T-helper 17 cell (primary cell): ENCODE measurements around the gene CHAC1. TPM values are rescaled to one million over a fixed set of nuclear protein-coding genes. Genes with fewer than 3 reads are reported as not detected.
"Not testable (repeated sequence)": the region's sequence is repeated elsewhere in the genome, so short reads cannot be mapped to it uniquely, and the experiment has no call there.

ENCODE experiments used
- ATAC-seq: fragments of 150-1000 bp; cut with Tn5 transposase; 2 replicates; pipeline ENCODE4 v1.10.0; 2021; ENCODE audit warnings: mild to moderate bottlenecking, moderate library complexity
- DNase-seq, 3 donors: peaks; one replicate each; pipeline versions ENCODE4 v3.0.0 to v3.0.0-alpha.2; 2020 to 2021
- H3K9me3 ChIP-seq: one replicate; pipeline ENCODE4 v1.7.0; 2013; ENCODE audit warnings: low read length, mild to moderate bottlenecking; ENCODE audit not compliant: control insufficient read depth, poor library complexity, severe bottlenecking
- H3K27ac Mint-ChIP-seq: one replicate; pipeline ENCODE4 v1.8.0; 2022; ENCODE audit warnings: mild to moderate bottlenecking, moderate library complexity, mixed read lengths
- H3K27me3 Mint-ChIP-seq: one replicate; pipeline ENCODE4 v1.8.0; 2022; ENCODE audit warnings: mixed read lengths
- H3K36me3 Mint-ChIP-seq: one replicate; pipeline ENCODE4 v1.8.0; 2022; ENCODE audit warnings: low read depth, mixed read lengths
- H3K4me1 Mint-ChIP-seq: one replicate; pipeline ENCODE4 v1.8.0; 2022; ENCODE audit warnings: mild to moderate bottlenecking, mixed read lengths
- H3K4me3 Mint-ChIP-seq: one replicate; pipeline ENCODE4 v1.8.0; 2022; ENCODE audit warnings: mild to moderate bottlenecking, moderate library complexity, mixed read lengths
- total RNA-seq, 4 donors: library from RNA in 2 of 4; stranded (reverse) in 2 of 4; gene quantifications; one replicate each; pipeline ENCODE4 v1.2.3 and lab custom pipeline; 2022 to 2026

CHAC1 gene
- total RNA-seq, 2 donors from 2014 or later, result 0.35 to 0.70 TPM

GRCh38 chr15:40959331-40960141, 6.3 kb downstream of the CHAC1 start:
- DNase-seq, result no peak
- no peak overlapping the region for H3K4me3 Mint-ChIP-seq
- peaks cover 17% of the 10 kb centered on the region for H3K4me1 Mint-ChIP-seq
- H3K36me3 Mint-ChIP-seq, result peaks cover 2% of the 10 kb centered on the region
- no peak for ATAC-seq
- H3K9me3 ChIP-seq, result no peaks in the 10 kb centered on the region
- no peak overlapping the region for H3K27ac Mint-ChIP-seq
- peaks cover 20% of the 10 kb centered on the region for H3K27me3 Mint-ChIP-seq

GRCh38 chr15:40960151-40960885, 7.0 kb downstream of the CHAC1 start:
- H3K4me3 Mint-ChIP-seq, result no peak overlapping the region
- H3K9me3 ChIP-seq, result no peaks in the 10 kb centered on the region
- no peak for ATAC-seq
- H3K27ac Mint-ChIP-seq, result no peak overlapping the region
- peaks cover 16% of the 10 kb centered on the region for H3K4me1 Mint-ChIP-seq
- DNase-seq, result no peak
- H3K36me3 Mint-ChIP-seq, result peaks cover 2% of the 10 kb centered on the region
- peaks cover 22% of the 10 kb centered on the region for H3K27me3 Mint-ChIP-seq

- H3K27ac Mint-ChIP-seq, result no peak overlapping the region
- no peaks in the 10 kb centered on the region for H3K9me3 ChIP-seq
- DNase-seq (no peak), ATAC-seq (no peak)
- H3K27me3 Mint-ChIP-seq, result peaks cover 20% of the 10 kb centered on the region
- no peak overlapping the region for H3K4me3 Mint-ChIP-seq
- peaks cover 14% of the 10 kb centered on the region for H3K4me1 Mint-ChIP-seq
- peaks cover 2% of the 10 kb centered on the region for H3K36me3 Mint-ChIP-seq
Measured at GRCh38 chr15:40960925-40961324, 7.7 kb downstream of the CHAC1 start.

- not testable (repeated sequence) for DNase-seq, H3K27ac Mint-ChIP-seq, ATAC-seq, H3K9me3 ChIP-seq, H3K36me3 Mint-ChIP-seq, H3K4me3 Mint-ChIP-seq
- peaks cover 18% of the 10 kb centered on the region for H3K27me3 Mint-ChIP-seq
- peaks cover 12% of the 10 kb centered on the region for H3K4me1 Mint-ChIP-seq
Measured at GRCh38 chr15:40961740-40962139, 8.5 kb downstream of the CHAC1 start.

- H3K36me3 Mint-ChIP-seq, H3K9me3 ChIP-seq, H3K4me3 Mint-ChIP-seq, H3K27ac Mint-ChIP-seq, DNase-seq, ATAC-seq: not testable (repeated sequence)
- Mint-ChIP-seq H3K27me3 (peaks cover 18% of the 10 kb centered on the region), H3K4me1 (peaks cover 12% of the 10 kb centered on the region)
Measured at GRCh38 chr15:40962317-40962716, 9.0 kb downstream of the CHAC1 start.

GRCh38 chr15:40963201-40963600, 9.9 kb downstream of the CHAC1 start:
- no peak for ATAC-seq
- peaks cover 9% of the 10 kb centered on the region for H3K4me1 Mint-ChIP-seq
- no peaks in the 10 kb centered on the region for H3K9me3 ChIP-seq
- peak overlapping the region; percentile 28 for H3K4me3 Mint-ChIP-seq
- peaks cover 14% of the 10 kb centered on the region for H3K27me3 Mint-ChIP-seq
- H3K27ac Mint-ChIP-seq, result no peak overlapping the region
- DNase-seq, result no peak
- H3K36me3 Mint-ChIP-seq, result peaks cover 2% of the 10 kb centered on the region

GRCh38 chr15:40964006-40964405, 10.7 kb downstream of the CHAC1 start:
- H3K27me3 Mint-ChIP-seq, result peaks cover 6% of the 10 kb centered on the region
- ATAC-seq (no peak), DNase-seq (no peak)
- H3K4me3 Mint-ChIP-seq, result no peak overlapping the region
- H3K27ac Mint-ChIP-seq, result no peak overlapping the region
- H3K4me1 Mint-ChIP-seq, result peaks cover 2% of the 10 kb centered on the region
- peaks cover 2% of the 10 kb centered on the region for H3K36me3 Mint-ChIP-seq
- H3K9me3 ChIP-seq, result no peaks in the 10 kb centered on the region

GRCh38 chr15:40964634-40965033, 11.4 kb downstream of the CHAC1 start:
- Mint-ChIP-seq H3K4me1 (peaks cover 2% of the 10 kb centered on the region), H3K4me3 (no peak overlapping the region), H3K36me3 (peaks cover 2% of the 10 kb centered on the region), H3K27me3 (peaks cover 6% of the 10 kb centered on the region), H3K27ac (no peak overlapping the region)
- ATAC-seq, result no peak
- no peaks in the 10 kb centered on the region for H3K9me3 ChIP-seq
- DNase-seq, result no peak

- Mint-ChIP-seq H3K4me1 (peaks cover 2% of the 10 kb centered on the region), H3K36me3 (no peaks in the 10 kb centered on the region), H3K27me3 (peaks cover 6% of the 10 kb centered on the region), H3K4me3 (no peak overlapping the region), H3K27ac (no peak overlapping the region)
- ATAC-seq, result no peak
- no peaks in the 10 kb centered on the region for H3K9me3 ChIP-seq
- no peak for DNase-seq
Measured at GRCh38 chr15:40968290-40969085, 15.2 kb downstream of the CHAC1 start.

- H3K9me3 ChIP-seq, result no peaks in the 10 kb centered on the region
Measured at GRCh38 chr15:40969363-40969762, 16.1 kb downstream of the CHAC1 start.

GRCh38 chr15:40974879-40975278, 21.6 kb downstream of the CHAC1 start:
- H3K9me3 ChIP-seq, result no peaks in the 10 kb centered on the region
- DNase-seq (no peak), ATAC-seq (no peak)
- H3K4me3 Mint-ChIP-seq, result no peak overlapping the region
- peaks cover 4% of the 10 kb centered on the region for H3K36me3 Mint-ChIP-seq
- no peaks in the 10 kb centered on the region for H3K27me3 Mint-ChIP-seq
- peaks cover 2% of the 10 kb centered on the region for H3K4me1 Mint-ChIP-seq
- no peak overlapping the region for H3K27ac Mint-ChIP-seq

More at GRCh38 chr15:40969363-40969762, 16.1 kb downstream of the CHAC1 start:
- H3K4me1 Mint-ChIP-seq, result peaks cover 2% of the 10 kb centered on the region
- no peak overlapping the region for H3K4me3 Mint-ChIP-seq
- peaks cover 5% of the 10 kb centered on the region for H3K27me3 Mint-ChIP-seq
- DNase-seq (no peak), ATAC-seq (no peak)
- no peaks in the 10 kb centered on the region for H3K36me3 Mint-ChIP-seq
- H3K27ac Mint-ChIP-seq, result no peak overlapping the region

- Mint-ChIP-seq H3K4me1 (peaks cover 8% of the 10 kb centered on the region), H3K36me3 (peaks cover 14% of the 10 kb centered on the region), H3K27me3 (no peaks in the 10 kb centered on the region), H3K4me3 (no peak overlapping the region), H3K27ac (peak overlapping the region; percentile 74)
- DNase-seq (no peak), ATAC-seq (no peak)
- no peaks in the 10 kb centered on the region for H3K9me3 ChIP-seq
Measured at GRCh38 chr15:40976819-40977218, 23.5 kb downstream of the CHAC1 start.

GRCh38 chr15:40978141-40978540, 24.9 kb downstream of the CHAC1 start:
- ATAC-seq, result no peak
- no peaks in the 10 kb centered on the region for H3K9me3 ChIP-seq
- no peak for DNase-seq
- Mint-ChIP-seq H3K27me3 (no peaks in the 10 kb centered on the region), H3K36me3 (peaks cover 16% of the 10 kb centered on the region), H3K4me1 (peaks cover 10% of the 10 kb centered on the region), H3K27ac (no peak overlapping the region), H3K4me3 (no peak overlapping the region)
